GM18907 (cell line): ENCODE results near the gene SLC6A8.
"Not testable (repeated sequence)": the region's sequence is repeated elsewhere in the genome, so short reads cannot be mapped to it uniquely, and the experiment has no call there.

Experiments
- ATAC-seq: cut with Tn5 transposase; IDR thresholded peaks from one replicate; pipeline ENCODE4 v1.9.1; 2021; ENCODE audit warnings: mild to moderate bottlenecking, moderate library complexity; ENCODE audit not compliant: unreplicated experiment

The SLC6A8 gene

DNA sequence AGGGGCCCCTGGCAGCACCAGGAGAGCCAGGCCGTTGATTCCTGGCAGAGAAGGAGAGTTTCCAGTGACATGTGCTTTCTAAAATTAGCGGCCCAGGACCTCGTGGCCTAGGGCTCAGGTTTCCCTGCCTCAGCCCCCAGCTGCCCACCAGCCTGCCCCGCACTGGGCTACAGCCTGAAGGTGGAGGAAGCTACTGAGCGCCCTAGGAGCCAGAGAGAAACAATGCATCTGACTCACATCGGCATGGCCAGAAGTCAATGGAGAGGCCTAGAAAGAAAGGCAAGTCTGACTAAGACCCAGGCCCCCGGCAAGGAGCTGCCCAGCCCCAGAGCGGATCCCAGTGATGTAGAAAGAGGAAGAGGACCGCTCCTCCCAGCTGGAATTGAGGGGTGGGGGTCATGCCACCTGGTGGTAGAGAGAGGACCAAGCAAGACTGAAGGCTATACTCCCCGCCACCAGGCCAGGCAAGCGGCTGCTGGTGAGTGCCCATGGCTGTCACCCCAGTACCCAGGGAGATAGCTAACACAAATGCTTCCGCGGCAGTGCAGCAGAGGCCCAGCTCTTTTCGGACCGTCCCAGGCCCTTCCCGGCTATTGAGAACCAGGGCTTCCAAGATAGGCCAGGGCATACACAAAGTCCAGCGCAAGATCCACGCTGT, 17.8 kb downstream of the SLC6A8 start:
- not testable (repeated sequence) for ATAC-seq

DNA sequence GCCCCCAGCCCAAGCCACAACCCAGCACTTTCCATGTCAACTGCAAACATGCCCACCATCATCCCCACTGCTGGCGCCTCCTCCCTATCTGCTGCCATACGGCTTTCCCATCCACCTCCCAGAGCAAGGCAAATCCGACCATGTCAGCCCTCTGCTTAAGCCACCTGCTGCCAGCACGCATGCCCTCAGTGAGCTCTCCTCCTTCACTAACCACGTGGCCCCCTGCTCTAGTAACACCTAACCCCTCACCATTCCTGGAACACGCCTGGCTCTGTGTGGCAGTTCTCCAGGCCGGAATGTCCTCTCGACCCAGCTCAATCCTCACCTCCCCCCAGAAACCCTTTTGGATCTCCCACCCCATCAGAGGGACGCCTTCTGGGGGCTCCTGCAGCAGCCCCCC, 19.1 kb downstream of the SLC6A8 start:
- ATAC-seq, result no peak

DNA sequence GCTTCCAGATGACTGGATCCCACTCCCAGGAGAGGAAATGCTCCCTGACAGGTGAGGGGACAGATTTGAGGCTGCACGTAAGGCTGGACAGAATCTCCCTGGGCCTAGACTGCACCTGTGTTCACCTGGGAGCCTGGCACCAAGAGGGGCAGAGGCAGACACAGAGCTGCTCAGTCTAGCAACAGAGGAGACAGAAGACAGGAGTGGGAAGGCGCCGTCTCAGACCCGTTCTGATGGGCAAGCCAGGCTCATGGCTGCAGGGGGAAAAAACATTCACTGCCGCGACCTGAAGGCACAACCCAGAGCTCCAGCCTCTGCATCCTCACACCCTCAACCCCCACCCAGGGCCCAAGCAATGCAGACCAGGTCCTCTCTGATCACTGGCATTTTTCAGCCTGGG, 19.7 kb downstream of the SLC6A8 start:
- no peak for ATAC-seq

DNA sequence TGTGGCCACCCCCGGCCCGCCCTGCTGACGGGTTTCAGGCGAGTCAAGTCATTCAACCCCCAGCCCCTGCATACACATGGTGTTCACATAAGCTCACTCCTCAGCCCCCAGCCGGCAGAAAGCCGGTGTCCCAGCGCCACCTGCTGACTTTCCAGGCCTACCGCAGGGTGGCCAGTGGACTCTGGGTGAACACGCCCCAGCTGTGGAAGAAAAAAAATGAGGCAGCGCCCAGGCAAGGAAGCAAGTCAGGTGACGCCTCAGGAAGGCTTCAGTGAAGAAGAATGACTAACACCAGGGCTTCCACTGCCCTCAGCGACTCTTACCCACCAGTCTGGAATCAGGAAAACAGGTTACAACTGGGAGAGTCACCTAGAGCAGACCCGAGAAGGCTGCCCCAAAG, 20.7 kb downstream of the SLC6A8 start:
- ATAC-seq, result no peak

DNA sequence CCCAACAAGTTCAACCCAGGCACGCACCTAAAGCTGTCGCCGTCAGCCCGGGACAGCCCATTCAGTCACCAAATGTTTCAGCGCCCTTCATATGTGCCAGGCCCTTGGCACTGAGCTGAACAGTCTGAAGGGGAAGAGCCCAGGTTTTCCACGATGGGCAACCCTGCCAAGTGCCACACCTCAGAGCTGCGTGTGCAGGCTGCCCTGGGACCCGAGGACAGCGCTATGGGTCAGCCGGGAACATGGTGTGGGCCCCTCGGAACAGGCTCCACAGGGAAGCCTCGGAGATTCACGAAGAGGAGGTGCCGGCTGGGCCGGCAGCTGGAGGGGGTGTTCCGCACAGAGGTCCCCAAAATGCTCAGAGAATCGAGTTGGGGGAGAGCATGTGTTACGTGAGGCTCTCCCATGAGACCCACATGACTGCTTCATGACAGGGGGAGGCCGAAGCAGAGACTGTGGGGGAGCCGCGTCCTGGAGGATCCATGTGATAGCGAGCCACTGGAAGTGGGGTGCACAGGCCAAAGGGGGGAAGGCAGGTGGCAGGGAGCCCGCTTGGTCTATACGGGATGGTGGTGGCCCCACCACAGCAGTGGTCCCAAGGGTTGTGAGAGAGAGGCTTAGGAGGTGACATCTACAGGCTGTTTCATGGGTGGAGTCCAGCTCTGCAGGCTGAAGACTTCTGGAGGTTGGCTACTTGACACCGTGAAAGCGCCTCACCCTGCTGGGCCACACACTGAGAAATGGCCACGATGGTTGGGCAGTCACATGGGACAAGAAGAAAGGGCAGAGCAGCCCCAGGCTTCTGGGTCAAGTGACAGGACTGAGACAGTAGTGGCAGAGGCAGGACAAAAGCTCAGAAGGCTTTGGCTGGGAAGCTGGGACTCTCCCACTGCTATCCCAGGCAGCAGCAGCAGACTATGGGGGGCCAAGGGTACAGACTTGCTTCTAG, 22.3 kb downstream of the SLC6A8 start:
- no peak for ATAC-seq

DNA sequence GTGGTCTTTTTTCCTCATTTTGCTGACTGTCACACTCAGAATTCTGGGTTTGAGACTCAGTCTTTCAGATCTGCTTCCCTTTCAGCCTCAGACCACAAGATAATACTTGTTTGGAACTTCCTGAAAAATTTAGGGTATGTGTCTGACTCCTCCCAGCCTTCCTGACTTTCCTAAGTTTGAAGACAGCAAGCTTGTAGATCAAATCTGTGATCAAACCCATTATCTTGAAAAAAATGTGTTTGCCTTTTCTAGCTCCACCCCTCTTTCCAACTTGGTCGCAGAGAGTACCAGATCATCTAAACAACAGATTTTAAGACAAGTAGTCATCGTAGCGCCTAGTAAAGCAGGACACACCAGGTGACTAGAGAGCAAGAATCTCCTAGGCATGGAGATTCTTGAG, 26.5 kb downstream of the SLC6A8 start:
- no peak for ATAC-seq

DNA sequence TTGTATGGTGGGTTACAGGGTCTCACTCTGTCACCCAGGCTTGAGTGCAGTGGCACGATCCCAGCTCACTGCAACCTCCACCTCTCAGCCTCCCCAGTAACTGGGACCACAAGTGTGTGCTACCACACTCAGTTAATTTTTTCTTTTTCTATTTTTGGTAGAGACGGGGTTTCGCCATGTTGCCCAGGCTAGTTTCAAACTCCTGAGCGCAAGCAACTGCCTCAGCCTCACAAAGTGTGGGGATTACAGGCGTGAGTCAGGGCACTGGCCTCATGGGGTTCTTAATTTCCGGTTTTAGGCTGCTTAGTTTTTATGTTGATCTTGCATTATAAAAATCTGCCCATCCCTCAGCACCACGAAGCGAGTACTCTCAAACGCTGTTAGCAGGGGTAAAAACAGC, 29.7 kb downstream of the SLC6A8 start:
- ATAC-seq, result no peak

DNA sequence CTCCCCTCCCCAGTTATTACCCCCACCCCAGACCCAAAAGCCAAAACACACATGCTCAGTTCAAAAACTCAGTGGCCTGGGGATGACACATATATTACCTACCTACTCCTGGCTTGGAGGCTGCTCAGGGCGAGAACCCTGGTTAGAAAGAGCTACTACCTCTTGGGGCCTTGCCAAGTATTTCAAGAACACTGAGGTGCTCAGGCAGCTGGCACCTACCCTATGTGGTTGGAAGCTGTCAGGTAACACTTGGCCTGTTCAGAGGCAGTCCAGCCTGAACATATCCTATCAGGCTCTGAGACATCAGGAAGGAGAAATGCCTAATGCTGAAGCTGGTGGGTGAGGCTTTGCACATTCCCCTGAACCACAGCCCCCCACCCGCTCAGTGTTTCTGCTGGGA, 31.5 kb downstream of the SLC6A8 start:
- no peak for ATAC-seq

DNA sequence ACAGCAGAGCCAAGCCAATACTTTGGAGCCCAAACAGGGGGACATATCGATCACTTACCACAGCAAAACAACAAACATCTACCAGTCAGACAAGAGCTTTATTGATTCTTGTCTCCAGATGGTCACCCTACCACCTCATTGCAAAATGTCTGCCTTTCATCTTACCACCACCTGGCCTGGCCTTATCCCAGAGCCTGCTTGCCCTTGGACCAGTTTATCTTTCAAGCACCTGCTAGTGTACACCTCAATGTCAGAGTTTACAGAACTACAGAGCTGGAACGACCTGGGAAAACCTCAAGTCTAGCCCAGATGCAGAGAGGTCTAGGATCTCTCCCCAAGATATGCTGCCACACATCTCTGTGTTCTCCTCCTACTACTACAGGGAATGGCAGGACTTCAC, 32.0 kb downstream of the SLC6A8 start:
- no peak for ATAC-seq

DNA sequence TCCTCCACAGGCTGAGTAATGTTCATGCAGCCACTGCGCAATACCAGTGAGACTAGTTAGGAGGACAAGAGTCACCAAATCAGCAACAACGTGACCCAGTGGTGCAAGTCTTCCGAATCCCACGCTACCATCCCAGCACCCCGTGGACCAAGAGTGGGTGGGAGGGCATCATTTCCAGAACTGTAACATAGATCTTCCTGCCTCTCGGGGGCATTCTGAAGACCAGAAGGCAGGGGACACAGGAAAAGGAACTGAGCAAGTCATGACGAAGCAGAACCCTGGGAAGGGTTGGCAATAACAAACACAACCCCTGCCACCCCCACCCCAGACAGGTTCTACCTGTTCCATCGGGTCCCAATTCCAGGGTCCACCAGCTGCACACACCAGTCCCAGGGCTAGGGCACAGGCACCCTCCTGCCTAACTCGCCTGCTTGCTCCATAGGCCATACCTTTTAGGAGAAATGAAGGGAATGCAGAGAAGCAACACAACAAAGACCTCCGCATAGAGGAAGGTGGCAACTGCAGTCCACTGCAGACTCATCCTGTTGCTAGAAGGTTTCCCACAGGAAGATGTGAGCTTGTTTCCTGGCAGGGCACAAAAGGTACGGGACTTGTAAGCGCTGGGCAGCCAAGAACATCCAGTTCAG, 35.1 kb downstream of the SLC6A8 start:
- no peak for ATAC-seq

DNA sequence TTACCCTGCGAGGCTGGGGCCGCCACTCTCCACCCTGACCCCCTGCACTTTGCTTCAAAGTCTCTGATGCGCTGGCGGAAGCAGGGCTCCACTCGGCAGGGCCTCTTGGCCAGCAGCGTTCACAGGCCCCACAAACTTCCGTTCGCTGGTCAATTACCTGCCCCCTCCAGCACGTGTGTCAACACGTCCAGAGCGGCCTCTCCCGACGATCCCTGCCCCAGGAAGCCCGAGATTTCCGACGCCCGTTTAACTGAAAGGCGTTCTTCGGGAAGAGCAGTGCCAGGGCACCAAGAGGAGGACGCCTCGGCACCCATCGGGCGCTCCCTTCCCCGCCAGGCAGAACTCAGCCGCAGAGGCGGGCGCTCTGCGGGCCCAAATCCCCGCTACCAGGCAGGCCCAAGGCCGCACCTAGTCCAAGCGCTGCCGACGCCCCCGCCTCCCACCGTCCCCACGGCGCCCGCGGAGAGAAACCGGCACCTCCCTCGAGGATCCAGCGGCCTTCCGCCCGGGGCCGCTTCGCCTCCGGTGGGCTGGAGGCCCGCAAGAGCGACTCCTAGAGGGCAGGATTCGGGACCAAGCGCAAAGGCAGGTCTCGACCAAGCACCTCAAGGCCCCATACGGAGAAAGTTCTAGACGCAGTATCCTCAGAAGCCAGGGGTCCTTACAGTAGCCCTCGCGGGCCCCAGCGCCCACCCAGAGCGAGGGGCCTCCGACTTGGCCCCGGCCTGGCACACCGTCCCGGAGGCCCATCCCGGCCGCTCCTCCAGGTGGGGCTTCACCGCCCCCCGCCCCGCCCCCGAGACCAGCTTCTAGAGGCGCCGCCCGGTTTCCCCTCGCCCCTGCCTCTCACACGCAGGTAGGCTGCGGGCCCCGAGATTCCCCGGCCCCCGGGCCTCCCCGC, 35.9 kb downstream of the SLC6A8 start:
- peak; percentile 34 for ATAC-seq

DNA sequence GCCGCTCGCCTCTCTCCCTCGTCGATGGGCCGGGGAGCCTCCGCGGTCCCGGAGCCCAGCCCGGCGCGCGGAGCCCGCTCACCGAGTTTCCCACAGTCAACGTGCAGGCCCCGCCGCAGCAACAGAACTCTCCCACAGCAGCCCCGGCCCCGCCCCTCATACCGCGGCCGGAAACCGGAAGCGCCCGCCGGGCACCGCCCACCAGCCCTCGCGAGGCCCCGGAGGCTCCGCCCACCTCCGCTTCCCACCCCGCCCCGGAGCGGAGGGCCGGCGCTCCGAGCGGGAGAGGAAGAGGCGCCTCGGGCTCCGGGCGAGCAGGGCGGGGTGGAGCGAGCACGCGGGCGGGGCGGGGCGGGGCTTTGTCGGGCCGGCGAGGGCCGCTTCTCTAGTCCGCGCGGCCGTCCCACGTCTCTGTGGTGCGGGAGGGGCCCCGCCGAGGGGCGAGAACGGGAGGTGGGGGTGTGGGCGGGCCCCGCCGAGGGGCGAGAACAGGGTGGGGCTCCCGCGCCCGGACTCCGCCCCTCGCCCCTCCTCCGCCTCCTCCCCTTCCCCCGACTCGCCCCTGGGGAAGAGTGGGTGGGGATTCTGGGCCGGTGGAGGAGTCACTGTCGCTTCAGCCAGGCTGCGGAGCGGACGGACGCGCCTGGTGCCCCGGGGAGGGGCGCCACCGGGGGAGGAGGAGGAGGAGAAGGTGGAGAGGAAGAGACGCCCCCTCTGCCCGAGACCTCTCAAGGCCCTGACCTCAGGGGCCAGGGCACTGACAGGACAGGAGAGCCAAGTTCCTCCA, 36.7 kb downstream of the SLC6A8 start, which contains the start of the genes ABCD1 and BCAP31:
Gene ABCD1 (plus strand): TSS at position 605 of the 787 bp plus-strand sequence. CDS start 411 bp downstream, outside the sequence.
Gene BCAP31 (minus strand): TSS at position 136 of the 787 bp plus-strand sequence. CDS start 1,143 bp downstream, outside the sequence.
- ATAC-seq, result peak; percentile 51

DNA sequence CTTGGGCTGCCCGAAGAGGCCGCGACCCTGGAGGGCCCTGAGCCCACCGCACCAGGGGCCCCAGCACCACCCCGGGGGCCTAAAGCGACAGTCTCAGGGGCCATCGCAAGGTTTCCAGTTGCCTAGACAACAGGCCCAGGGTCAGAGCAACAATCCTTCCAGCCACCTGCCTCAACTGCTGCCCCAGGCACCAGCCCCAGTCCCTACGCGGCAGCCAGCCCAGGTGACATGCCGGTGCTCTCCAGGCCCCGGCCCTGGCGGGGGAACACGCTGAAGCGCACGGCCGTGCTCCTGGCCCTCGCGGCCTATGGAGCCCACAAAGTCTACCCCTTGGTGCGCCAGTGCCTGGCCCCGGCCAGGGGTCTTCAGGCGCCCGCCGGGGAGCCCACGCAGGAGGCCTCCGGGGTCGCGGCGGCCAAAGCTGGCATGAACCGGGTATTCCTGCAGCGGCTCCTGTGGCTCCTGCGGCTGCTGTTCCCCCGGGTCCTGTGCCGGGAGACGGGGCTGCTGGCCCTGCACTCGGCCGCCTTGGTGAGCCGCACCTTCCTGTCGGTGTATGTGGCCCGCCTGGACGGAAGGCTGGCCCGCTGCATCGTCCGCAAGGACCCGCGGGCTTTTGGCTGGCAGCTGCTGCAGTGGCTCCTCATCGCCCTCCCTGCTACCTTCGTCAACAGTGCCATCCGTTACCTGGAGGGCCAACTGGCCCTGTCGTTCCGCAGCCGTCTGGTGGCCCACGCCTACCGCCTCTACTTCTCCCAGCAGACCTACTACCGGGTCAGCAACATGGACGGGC, 37.5 kb downstream of the SLC6A8 start:
- ATAC-seq, result peak; percentile 0

DNA sequence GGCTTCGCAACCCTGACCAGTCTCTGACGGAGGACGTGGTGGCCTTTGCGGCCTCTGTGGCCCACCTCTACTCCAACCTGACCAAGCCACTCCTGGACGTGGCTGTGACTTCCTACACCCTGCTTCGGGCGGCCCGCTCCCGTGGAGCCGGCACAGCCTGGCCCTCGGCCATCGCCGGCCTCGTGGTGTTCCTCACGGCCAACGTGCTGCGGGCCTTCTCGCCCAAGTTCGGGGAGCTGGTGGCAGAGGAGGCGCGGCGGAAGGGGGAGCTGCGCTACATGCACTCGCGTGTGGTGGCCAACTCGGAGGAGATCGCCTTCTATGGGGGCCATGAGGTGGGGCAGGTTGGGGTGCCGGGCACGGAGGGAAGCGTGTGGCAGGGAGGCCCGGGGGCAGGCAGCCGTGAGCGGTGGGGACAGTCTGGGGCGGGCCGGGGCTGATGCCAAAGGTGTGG, 38.1 kb downstream of the SLC6A8 start:
- no peak for ATAC-seq

DNA sequence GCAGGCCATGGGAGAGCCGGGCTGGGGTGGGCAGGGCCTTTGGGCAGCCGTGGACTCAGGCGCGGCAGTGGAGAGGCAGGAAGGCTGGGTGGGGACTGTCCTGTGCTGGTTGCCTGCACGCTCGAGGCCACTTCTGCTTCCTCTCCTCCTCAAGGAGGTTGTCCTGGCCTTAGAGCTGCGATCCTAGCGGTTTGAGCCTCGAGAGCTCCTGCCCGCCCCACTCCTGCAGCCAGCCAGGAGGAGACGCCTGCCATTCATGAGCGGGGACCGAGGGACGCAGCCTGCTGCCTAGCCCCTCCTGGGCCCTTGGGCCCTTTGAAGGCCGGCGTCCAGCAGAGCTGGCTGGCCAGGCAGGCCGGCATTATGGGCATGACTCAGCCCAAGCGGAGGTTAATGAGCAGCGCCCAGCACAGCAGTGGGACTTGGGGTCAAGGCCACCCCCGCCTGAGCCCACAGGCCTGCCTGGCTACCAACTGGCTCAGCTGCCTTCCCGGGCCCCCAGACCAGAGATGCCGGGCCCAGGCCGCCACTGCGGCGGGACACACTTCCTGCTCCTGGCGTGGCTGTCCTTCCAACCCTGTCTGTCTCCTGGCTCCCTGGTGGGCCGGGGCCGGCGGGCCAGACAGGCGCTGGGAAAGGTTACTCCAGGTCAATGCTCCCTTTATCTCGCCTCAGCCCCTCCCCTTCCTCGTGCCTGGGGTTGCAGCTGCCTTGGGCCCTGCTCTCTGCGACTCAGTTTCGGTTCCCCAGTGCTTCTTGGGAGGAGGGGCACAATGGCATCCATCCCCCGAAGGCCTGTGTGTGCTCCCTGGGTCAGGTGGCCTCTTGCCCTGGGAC, 38.8 kb downstream of the SLC6A8 start:
- ATAC-seq, result peak; percentile 60

DNA sequence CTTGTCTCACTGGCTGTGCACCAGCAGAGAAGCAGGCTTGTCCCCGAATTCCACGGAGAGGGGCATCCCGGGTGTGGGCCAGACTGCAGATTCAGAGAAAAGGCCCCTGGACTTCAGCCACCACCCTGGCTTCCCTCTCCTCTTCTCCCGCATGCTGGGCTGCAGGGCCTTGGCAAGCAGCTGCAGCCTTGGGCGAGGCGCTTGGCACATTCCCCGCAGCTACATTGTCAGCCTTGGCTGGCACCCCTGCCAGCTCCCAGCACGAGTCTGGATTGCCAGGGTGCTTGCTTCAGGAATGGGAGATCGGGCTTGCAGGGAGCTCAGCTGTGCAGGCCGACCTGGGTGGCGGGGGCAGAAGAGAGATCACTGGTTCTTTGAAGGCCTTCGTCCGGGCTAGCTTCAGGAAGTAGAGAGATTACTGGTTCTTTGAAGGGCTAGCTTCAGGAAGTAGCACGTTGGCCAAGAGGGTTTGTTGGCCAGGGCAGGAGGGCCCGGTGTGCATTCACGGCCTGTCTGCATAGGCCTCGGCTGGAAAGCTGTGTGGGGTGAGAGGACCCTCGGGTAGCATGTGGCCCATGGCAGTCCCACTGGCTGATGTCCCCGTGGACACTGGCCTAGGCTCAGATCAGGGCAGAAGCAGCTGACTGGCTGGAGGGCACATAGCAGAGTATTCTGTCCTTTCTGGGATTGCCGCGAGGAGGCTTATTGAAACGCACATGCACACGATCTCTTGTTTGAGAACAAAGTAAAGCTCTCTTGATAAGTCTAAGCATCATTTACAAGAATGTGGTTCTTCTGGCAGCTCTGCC, 39.6 kb downstream of the SLC6A8 start:
- no peak for ATAC-seq

DNA sequence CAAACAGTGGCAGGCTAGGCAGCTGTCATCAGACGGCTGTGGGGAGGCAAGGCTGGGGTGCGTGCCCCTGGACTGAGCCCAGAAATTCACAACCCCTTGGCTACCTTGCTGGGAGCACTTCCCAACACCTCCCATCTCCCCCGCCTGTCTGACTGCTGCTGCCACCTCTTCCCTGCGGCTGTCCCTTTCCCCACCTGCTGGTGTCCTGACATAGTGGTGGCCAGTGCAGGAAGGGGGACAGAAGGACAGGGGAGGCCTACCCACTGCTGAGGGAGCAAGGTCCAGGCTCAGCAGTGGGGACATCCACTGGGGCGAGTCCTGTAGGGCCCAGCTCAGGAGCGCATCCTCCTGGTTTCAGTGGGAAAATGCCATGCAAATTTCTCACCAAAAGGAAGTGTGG, 40.4 kb downstream of the SLC6A8 start:
- no peak for ATAC-seq
